Duodenal mucosa (tissue), 2 donors: ENCODE data around the gene CNOT4.

ENCODE experiments used
- H3K27ac ChIP-seq: one replicate; pipeline ENCODE4 v1.7.0; 2013; ENCODE audit warnings: low read depth, low read length
- H3K27me3 ChIP-seq, 2 donors: one replicate each; pipeline ENCODE4 v1.7.0; 2013; ENCODE audit warnings: low read length in 2 of 2, control low read depth in 1 of 2; ENCODE audit not compliant: insufficient read depth in 2 of 2, control insufficient read depth in 1 of 2
- H3K36me3 ChIP-seq, 2 donors: one replicate each; pipeline ENCODE4 v1.7.0; 2013; ENCODE audit warnings: low read length in 2 of 2, control low read depth in 1 of 2; ENCODE audit not compliant: insufficient read depth in 2 of 2, control insufficient read depth in 1 of 2
- H3K4me1 ChIP-seq, 2 donors: one replicate each; pipeline ENCODE4 v1.7.0; 2013; ENCODE audit warnings: low read length in 2 of 2, control low read depth in 1 of 2; ENCODE audit not compliant: insufficient read depth in 2 of 2, control insufficient read depth in 1 of 2
- H3K4me3 ChIP-seq, 2 donors: one replicate each; pipeline ENCODE4 v1.7.0; 2013; ENCODE audit warnings: low read length in 2 of 2, low read depth in 1 of 2
- H3K9ac ChIP-seq, 2 donors: one replicate each; pipeline ENCODE4 v1.7.0; 2013; ENCODE audit warnings: low read length in 2 of 2, low read depth in 1 of 2
- H3K9me3 ChIP-seq, 2 donors: one replicate each; pipeline ENCODE4 v1.7.0; 2013; ENCODE audit warnings: low read length in 2 of 2, control low read depth in 1 of 2; ENCODE audit not compliant: control insufficient read depth in 1 of 2

CNOT4 gene

GRCh38 chr7:135375908-135376699 lies 133.8 kb downstream of the CNOT4 start:
- Histone ChIP-seq H3K27me3 (no peaks in the 10 kb centered on the region), H3K9ac (no peak overlapping the region), H3K4me3 (no peak overlapping the region), H3K9me3 (no peaks in the 10 kb centered on the region), H3K27ac (no peak overlapping the region), H3K36me3 (no peaks in the 10 kb centered on the region), H3K4me1 (no peaks in the 10 kb centered on the region)

GRCh38 chr7:135374736-135375135 lies 135.2 kb downstream of the CNOT4 start:
- Histone ChIP-seq H3K4me1 (no peaks in the 10 kb centered on the region), H3K27me3 (no peaks in the 10 kb centered on the region), H3K27ac (no peak overlapping the region), H3K36me3 (no peaks in the 10 kb centered on the region), H3K9me3 (no peaks in the 10 kb centered on the region), H3K9ac (no peak overlapping the region), H3K4me3 (no peak overlapping the region)

GRCh38 chr7:135372222-135372621 lies 137.7 kb downstream of the CNOT4 start:
- H3K27me3 ChIP-seq = no peaks in the 10 kb centered on the region
- no peak overlapping the region for H3K4me3 ChIP-seq
- H3K36me3 ChIP-seq = no peaks in the 10 kb centered on the region
- H3K27ac ChIP-seq = no peak overlapping the region
- H3K9ac ChIP-seq = no peak overlapping the region
- H3K4me1 ChIP-seq = peaks cover 0 to 4% of the 10 kb centered on the region in 2 donors
- no peaks in the 10 kb centered on the region for H3K9me3 ChIP-seq

DNA sequence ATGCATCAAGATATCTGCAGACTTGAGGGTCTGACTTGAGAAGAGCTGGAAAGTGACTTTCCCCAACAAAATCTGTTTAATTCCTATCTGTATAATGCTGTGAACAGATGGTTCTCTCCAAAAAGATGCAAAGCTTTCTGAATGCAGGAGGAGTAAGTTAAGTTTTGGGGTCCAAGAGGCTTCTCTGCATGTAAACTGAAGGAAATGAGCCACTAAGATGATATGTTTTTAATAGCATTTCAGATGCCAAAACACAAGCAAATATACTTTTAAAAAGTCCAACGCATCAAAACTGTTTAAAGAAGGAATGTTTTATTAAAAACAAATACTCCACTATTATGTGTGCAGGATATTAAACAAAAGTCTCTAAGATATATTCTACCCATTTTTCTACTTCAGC lies 139.2 kb downstream of the CNOT4 start:
- Histone ChIP-seq H3K9me3 (no peaks in the 10 kb centered on the region), H3K27me3 (no peaks in the 10 kb centered on the region), H3K36me3 (no peaks in the 10 kb centered on the region), H3K27ac (no peak overlapping the region), H3K4me1 (peaks cover 0 to 4% of the 10 kb centered on the region in 2 donors), H3K4me3 (no peak overlapping the region), H3K9ac (no peak overlapping the region)

- no peaks in the 10 kb centered on the region for H3K36me3 ChIP-seq
- no peak overlapping the region for H3K9ac ChIP-seq
- H3K4me3 ChIP-seq = no peak overlapping the region
- H3K27ac ChIP-seq = no peak overlapping the region
- peaks cover 0 to 4% of the 10 kb centered on the region in 2 donors for H3K4me1 ChIP-seq
- no peaks in the 10 kb centered on the region for H3K27me3 ChIP-seq
- no peaks in the 10 kb centered on the region for H3K9me3 ChIP-seq
These were observed 140.5 kb downstream of the CNOT4 start for GRCh38 chr7:135369405-135369804.

- Histone ChIP-seq H3K36me3 (peaks cover 1 to 3% of the 10 kb centered on the region in 2 donors), H3K27me3 (no peaks in the 10 kb centered on the region), H3K4me3 (no peak overlapping the region), H3K4me1 (peaks cover 0 to 4% of the 10 kb centered on the region in 2 donors), H3K9me3 (no peaks in the 10 kb centered on the region), H3K27ac (no peak overlapping the region), H3K9ac (no peak overlapping the region)
These were observed 141.3 kb downstream of the CNOT4 start for GRCh38 chr7:135368416-135369186.

DNA sequence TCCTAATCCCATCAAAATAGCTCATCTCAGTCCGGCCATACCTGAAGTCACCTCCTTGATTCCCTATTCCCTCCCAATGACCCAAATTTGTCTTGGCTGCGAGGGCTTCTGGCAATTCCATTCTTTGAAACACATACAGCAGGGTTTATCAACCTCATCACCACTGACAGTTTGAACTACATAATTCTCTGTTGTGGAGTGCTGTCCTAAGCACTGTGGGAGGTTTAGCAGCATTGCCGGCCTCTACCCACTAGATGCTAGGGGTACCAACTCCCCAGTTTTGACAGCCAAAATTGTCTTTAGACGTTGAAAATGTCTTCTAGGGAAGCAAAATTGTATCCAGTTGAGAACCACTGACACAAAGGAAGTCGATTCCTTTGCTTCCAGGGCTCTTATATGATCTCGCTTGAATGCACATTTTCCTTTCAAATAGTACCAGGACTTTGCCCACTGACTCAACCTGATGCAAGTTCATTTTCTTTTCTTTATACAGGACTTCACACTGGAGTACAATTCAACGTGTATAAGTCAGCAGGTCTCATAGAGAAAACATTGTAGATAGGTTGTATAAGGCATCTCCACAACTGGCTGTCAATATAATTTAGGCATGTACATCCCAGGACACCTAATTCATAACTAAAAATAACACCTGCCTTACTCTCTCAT lies 142.9 kb downstream of the CNOT4 start:
- H3K9ac ChIP-seq = no peak overlapping the region
- peaks cover 3 to 10% of the 10 kb centered on the region in 2 donors for H3K36me3 ChIP-seq
- no peak overlapping the region for H3K4me3 ChIP-seq
- H3K4me1 ChIP-seq = peaks cover 0 to 4% of the 10 kb centered on the region in 2 donors
- no peaks in the 10 kb centered on the region for H3K27me3 ChIP-seq
- H3K27ac ChIP-seq = no peak overlapping the region
- no peaks in the 10 kb centered on the region for H3K9me3 ChIP-seq

DNA sequence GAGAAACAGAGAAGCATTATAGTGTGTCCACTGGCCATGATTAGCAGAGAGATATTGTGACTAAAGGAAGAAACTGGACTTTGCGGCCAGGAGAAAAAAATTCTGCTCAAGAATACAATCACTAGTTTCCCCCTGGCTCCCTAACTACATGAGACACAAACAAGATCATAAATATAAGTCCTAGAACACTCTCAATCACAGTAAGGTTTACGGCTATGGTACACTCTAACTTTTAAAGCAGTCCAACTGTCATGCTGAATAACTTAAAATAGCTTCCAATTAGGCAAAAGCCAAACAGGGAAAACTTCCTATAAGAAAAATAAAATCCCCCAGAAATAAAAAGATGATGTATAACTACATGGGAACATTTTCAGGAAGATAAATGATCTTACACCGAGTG lies 144.2 kb downstream of the CNOT4 start:
- H3K9me3 ChIP-seq = no peaks in the 10 kb centered on the region
- H3K27me3 ChIP-seq = no peaks in the 10 kb centered on the region
- H3K36me3 ChIP-seq = peaks cover 3 to 15% of the 10 kb centered on the region in 2 donors
- no peak overlapping the region for H3K9ac ChIP-seq
- H3K27ac ChIP-seq = no peak overlapping the region
- peaks cover 0 to 4% of the 10 kb centered on the region in 2 donors for H3K4me1 ChIP-seq
- no peak overlapping the region for H3K4me3 ChIP-seq

DNA sequence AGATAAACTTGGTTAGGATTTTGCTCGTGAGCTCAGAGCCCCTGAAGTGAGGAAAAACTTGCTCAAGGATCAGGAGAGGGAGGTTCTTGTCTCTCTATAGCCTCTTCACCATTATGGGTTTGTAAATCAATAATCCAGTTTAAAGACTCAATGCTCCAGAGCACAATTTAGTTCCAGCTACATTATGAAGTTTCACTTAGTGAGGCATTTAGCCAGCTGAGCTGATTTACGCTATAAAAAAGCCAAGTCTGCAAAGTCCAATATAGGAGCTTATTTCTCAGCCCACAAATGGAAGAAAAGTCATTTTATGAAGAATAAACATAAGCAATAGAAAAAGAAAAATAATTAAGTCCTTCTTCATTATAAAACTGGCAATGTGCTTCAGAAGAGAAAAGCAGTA lies 145.7 kb downstream of the CNOT4 start:
- Histone ChIP-seq H3K4me1 (peaks cover 0 to 4% of the 10 kb centered on the region in 2 donors), H3K27me3 (no peaks in the 10 kb centered on the region), H3K9ac (no peak overlapping the region), H3K36me3 (peaks cover 3 to 15% of the 10 kb centered on the region in 2 donors), H3K4me3 (no peak overlapping the region), H3K27ac (no peak overlapping the region), H3K9me3 (no peaks in the 10 kb centered on the region)

DNA sequence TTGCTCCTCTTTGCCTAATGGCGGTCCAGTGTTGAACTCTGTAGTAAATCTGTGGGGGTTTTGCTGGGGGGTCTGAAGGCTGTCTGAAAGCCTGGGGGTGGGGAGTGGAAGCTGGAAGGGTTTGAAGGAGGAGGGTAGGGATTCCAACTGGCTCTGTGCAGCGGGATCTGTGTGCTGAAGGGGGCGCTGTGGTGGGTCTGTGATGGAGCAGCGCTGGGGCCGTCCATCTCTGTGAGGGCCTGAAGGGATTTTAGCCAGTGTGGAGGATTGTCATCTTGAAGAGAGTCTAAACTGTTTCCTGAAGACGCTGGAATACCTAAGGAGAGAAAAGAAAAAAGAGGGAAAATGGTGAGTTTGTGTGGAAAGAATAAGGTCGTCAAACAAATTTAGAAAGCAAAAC lies 147.0 kb downstream of the CNOT4 start:
- Histone ChIP-seq H3K9ac (no peak overlapping the region), H3K36me3 (peaks cover 3 to 15% of the 10 kb centered on the region in 2 donors), H3K27me3 (no peaks in the 10 kb centered on the region), H3K4me3 (no peak overlapping the region), H3K4me1 (peaks cover 0 to 4% of the 10 kb centered on the region in 2 donors), H3K9me3 (no peaks in the 10 kb centered on the region), H3K27ac (no peak overlapping the region)
